ENCODE data around the gene PDE4DIP.
"Not testable (repeated sequence)": the region's sequence is repeated elsewhere in the genome, so short reads cannot be mapped to it uniquely, and the experiment has no call there.

GRCh38 chr1:148900691-148901090 is 56.5 kb downstream of the PDE4DIP start:
- TF ChIP-seq CTCF (IDR thresholded peaks at IDR 0.05; ENCODE audit: insufficient read depth, low read length, poor library complexity, severe bottlenecking); EZH2phosphoT487 (conservative IDR thresholded peaks at IDR 0.05; ENCODE audit: low read length): not testable (repeated sequence)

Data from SU-DHL-6 (cell line).